HFF-Myc (cell line): ENCODE results near the gene PPP1R1B.

Source experiments
- DNase-seq: peaks from one replicate; pipeline ENCODE4 v3.0.0-alpha.2; 2011; ENCODE audit warnings: low read depth; ENCODE audit errors: extremely low read depth
- H3K4me3 ChIP-seq: replicated peaks from 2 replicates; pipeline ENCODE4 v1.5.1; 2011; ENCODE audit warnings: low read depth, mild to moderate bottlenecking, control low read depth, low read length
- CTCF ChIP-seq: IDR thresholded peaks from 2 replicates; pipeline ENCODE4 v1.5.1; 2012; ENCODE audit warnings: mild to moderate bottlenecking, low read depth, low read length, control low read depth; ENCODE audit errors: missing control alignments

Gene PPP1R1B

GRCh38 chr17:39628655-39629493, 2.1 kb downstream of the PPP1R1B start:
- no peak for DNase-seq
- no peak overlapping the region for H3K4me3 ChIP-seq
- TF ChIP-seq CTCF, result no peak

GRCh38 chr17:39629494-39629880, 2.7 kb downstream of the PPP1R1B start:
- no peak for TF ChIP-seq CTCF
- no peak for DNase-seq
- no peak overlapping the region for H3K4me3 ChIP-seq

- DNase-seq, result no peak
- TF ChIP-seq CTCF, result no peak
- no peak overlapping the region for H3K4me3 ChIP-seq
These were observed 3.1 kb downstream of the PPP1R1B start for GRCh38 chr17:39629898-39630297.

- H3K4me3 ChIP-seq, result no peak overlapping the region
- no peak for TF ChIP-seq CTCF
- no peak for DNase-seq
These were observed 4.7 kb downstream of the PPP1R1B start for GRCh38 chr17:39631403-39631802.

GRCh38 chr17:39632153-39632941, 5.6 kb downstream of the PPP1R1B start:
- TF ChIP-seq CTCF, result no peak
- no peak for DNase-seq

GRCh38 chr17:39633570-39634183, 6.9 kb downstream of the PPP1R1B start:
- no peak for TF ChIP-seq CTCF
- no peak for DNase-seq
- no peak overlapping the region for H3K4me3 ChIP-seq

More at GRCh38 chr17:39632153-39632941, 5.6 kb downstream of the PPP1R1B start:
- no peak overlapping the region for H3K4me3 ChIP-seq
